Ovary (tissue), 9 donors: Measurements from ENCODE around the gene ASXL2. TPM values are rescaled to one million over a fixed set of nuclear protein-coding genes. Genes with fewer than 3 reads are reported as not detected.

ENCODE experiments used
- DNase-seq, 5 donors: peaks; one replicate each; pipeline ENCODE4 v3.0.0-alpha.2; 2019 to 2020
- H3K27ac ChIP-seq, 2 donors: fragments of 200-600 bp; one replicate each; pipeline versions ENCODE4 v1.5.1 to v1.8.0; 2019 to 2022
- H3K27me3 ChIP-seq: fragments of 200-600 bp; one replicate; pipeline ENCODE4 v1.8.0; 2022
- H3K36me3 ChIP-seq: fragments of 200-600 bp; sonication (generic); one replicate; pipeline ENCODE4 v1.5.1; 2019
- H3K4me1 ChIP-seq: one replicate; pipeline ENCODE4 v1.8.1; 2013; ENCODE audit warnings: mild to moderate bottlenecking, moderate library complexity; ENCODE audit not compliant: insufficient read depth
- H3K4me3 ChIP-seq: fragments of 200-600 bp; sonication (generic); one replicate; pipeline ENCODE4 v1.5.1; 2017
- H3K9me3 ChIP-seq, 2 donors: fragments of 200-600 bp in 1 of 2; sonication (generic) in 1 of 2; one replicate each; pipeline versions ENCODE4 v1.5.1 to v1.8.1; 2013 to 2019; ENCODE audit warnings: mild to moderate bottlenecking in 1 of 2, moderate library complexity in 1 of 2
- CTCF ChIP-seq, 3 donors: fragments of 450-650 bp in 2 of 3; fragments of 200-600 bp in 1 of 3; IDR thresholded peaks; one replicate each; pipeline versions ENCODE4 v1.5.1 to v1.8.0; 2016 to 2022; ENCODE audit warnings: antibody characterized with exemption in 3 of 3, mild to moderate bottlenecking in 1 of 3
- EP300 ChIP-seq: sonication (generic); formaldehyde crosslinking; IDR thresholded peaks from one replicate; pipeline ENCODE4 v1.6.1; 2017; ENCODE audit warnings: antibody characterized with exemption
- POLR2A ChIP-seq: fragments of 450-650 bp; IDR thresholded peaks from one replicate; pipeline ENCODE4 v1.6.1; 2017; ENCODE audit warnings: antibody characterized with exemption, mild to moderate bottlenecking, moderate library complexity
- WGBS, 3 donors: extraction: QIAGEN DNeasy Blood & Tissue Kit in 1 of 3; methylation state at CpG; one replicate each; pipeline versions ENCODE4 v1.1.5 to v1.1.7; 2013 to 2017; 5-methylcytosine and 5-hydroxymethylcytosine counted together
- intact Hi-C, 4 donors: fragments of 100-400 bp; cut with DNase I; formaldehyde crosslinking; loops; one replicate each; pipeline versions ENCODE4 v1.11.0 to v1.15.1; 2022 to 2023
- polyA plus RNA-seq, 2 donors: library from polyadenylated mRNA; stranded (reverse); fragments of 200-250 nt in 1 of 2; fragments of 350-450 nt in 1 of 2; fragmentation: Illumina TruSeq in 1 of 2; extraction: RNeasy Lipid Tissue Mini Kit (QIAGEN cat#74804) in 1 of 2; gene quantifications; one replicate each; pipeline ENCODE4 v1.2.3, GENCODE V29; 2013 to 2014
- total RNA-seq, 7 donors: library from RNA; depleted of rRNA in 2 of 7; stranded (reverse); fragments of >200 nt in 2 of 7; fragmentation: NEBNext Ultra II Directional in 3 of 7; extraction: Animal tissue kit (Norgen Biotek cat#: 25700) in 3 of 7; gene quantifications; one replicate each; pipeline versions ENCODE4 v1.1.0 to v1.2.4, GENCODE V29; 2016 to 2023
- donor health status: DM: no; HTN: no; CAD: no; lungs with moderate emphysema.
- donor health status: DM: no; HTN: no; CAD: no.
- donor health status: Bipolar disorder and iron deficiency.
- donor health status: DM: yes; HTN: yes; CAD: no.
- donor health status: DM: no; HTN: no; CAD: no.
- donor health status: DM: yes; HTN: yes; CAD: no.

Gene ASXL2
- total and polyA plus RNA-seq, 9 donors = 3.0 to 25.0 (median 16.4) TPM

- H3K4me1 ChIP-seq = no peaks in the 10 kb centered on the region
- WGBS, 3 donors = 95 to 100% (median 95%) methylated on average over 1 of the region's 1 CpG
- intact Hi-C loops = no loop called here
Measured at GRCh38 chr2:25842155-25842554, 36.1 kb downstream of the ASXL2 start.

GRCh38 chr2:25838152-25838756, 40.0 kb downstream of the ASXL2 start:
- DNase-seq = no peak
- intact Hi-C loops = no loop called here
- H3K27me3 ChIP-seq = no peaks in the 10 kb centered on the region
- no peak overlapping the region for H3K4me3 ChIP-seq
- H3K27ac ChIP-seq = no peak overlapping the region
- no peaks in the 10 kb centered on the region for H3K4me1 ChIP-seq
- TF ChIP-seq CTCF (IDR thresholded peaks at IDR 0.05) (no peak), EP300 (no peak), POLR2A (no peak)
- H3K36me3 ChIP-seq = no peaks in the 10 kb centered on the region
- no peaks in the 10 kb centered on the region for H3K9me3 ChIP-seq
- 61 to 69% (median 66%) methylated on average over 2 of the region's 2 CpGs for WGBS, 3 donors

More at GRCh38 chr2:25842155-25842554, 36.1 kb downstream of the ASXL2 start:
- Histone ChIP-seq H3K27me3 (no peaks in the 10 kb centered on the region), H3K36me3 (no peaks in the 10 kb centered on the region), H3K27ac (no peak overlapping the region), H3K4me3 (no peak overlapping the region), H3K9me3 (no peaks in the 10 kb centered on the region)
- TF ChIP-seq CTCF (IDR thresholded peaks at IDR 0.05) (no peak), EP300 (no peak), POLR2A (no peak)
- no peak for DNase-seq

- no peaks in the 10 kb centered on the region for H3K36me3 ChIP-seq
- H3K9me3 ChIP-seq = no peaks in the 10 kb centered on the region
- H3K27me3 ChIP-seq = no peaks in the 10 kb centered on the region
- H3K4me3 ChIP-seq = no peak overlapping the region
- 87 to 94% (median 90%) methylated on average over 2 of the region's 2 CpGs for WGBS, 3 donors
- intact Hi-C loops = no loop called here
- TF ChIP-seq POLR2A (no peak), EP300 (no peak)
- no peak for DNase-seq
- H3K27ac ChIP-seq = no peak overlapping the region
- H3K4me1 ChIP-seq = no peaks in the 10 kb centered on the region
Measured at GRCh38 chr2:25835906-25836305, 42.4 kb downstream of the ASXL2 start.

- no peak for DNase-seq
- no peaks in the 10 kb centered on the region for H3K27me3 ChIP-seq
- H3K4me3 ChIP-seq = no peak overlapping the region
- H3K36me3 ChIP-seq = no peaks in the 10 kb centered on the region
- 93 to 97% (median 96%) methylated on average over 2 of the region's 2 CpGs for WGBS, 3 donors
- intact Hi-C loops = no loop called here
- TF ChIP-seq POLR2A (no peak), CTCF (IDR thresholded peaks at IDR 0.05) (no peak), EP300 (no peak)
- no peak overlapping the region for H3K27ac ChIP-seq
- H3K4me1 ChIP-seq = peaks cover 2% of the 10 kb centered on the region
- H3K9me3 ChIP-seq = no peaks in the 10 kb centered on the region
Measured at GRCh38 chr2:25833566-25833965, 44.7 kb downstream of the ASXL2 start.

- 89 to 98% (median 97%) methylated on average over 5 of the region's 5 CpGs for WGBS, 3 donors
- Histone ChIP-seq H3K9me3 (no peaks in the 10 kb centered on the region), H3K27me3 (no peaks in the 10 kb centered on the region), H3K4me3 (no peak overlapping the region), H3K4me1 (peaks cover 2% of the 10 kb centered on the region), H3K27ac (no peak overlapping the region), H3K36me3 (no peaks in the 10 kb centered on the region)
- no peak for DNase-seq
- TF ChIP-seq EP300 (no peak), CTCF (IDR thresholded peaks at IDR 0.05) (no peak), POLR2A (no peak)
- intact Hi-C loops = no loop called here
Measured at GRCh38 chr2:25832897-25833296, 45.4 kb downstream of the ASXL2 start.
